Hematopoietic multipotent progenitor cell treated with erythropoietin and hydrocortisone succinate and interleukin-3 and kit ligand, for 8 days (in vitro differentiated cells): ENCODE data around the gene DNAH1.

Experiments
- DNase-seq: peaks from one replicate; pipeline ENCODE4 v3.0.0-alpha.2; 2015

Gene DNAH1

GRCh38 chr3:52361454-52361853 is 45.3 kb downstream of the DNAH1 start:
- no peak for DNase-seq

GRCh38 chr3:52361898-52362297 is 45.8 kb downstream of the DNAH1 start:
- no peak for DNase-seq

GRCh38 chr3:52364322-52365035 is 48.4 kb downstream of the DNAH1 start:
- DNase-seq, result no peak

GRCh38 chr3:52366527-52366926 is 50.4 kb downstream of the DNAH1 start:
- no peak for DNase-seq

GRCh38 chr3:52367891-52368880 is 52.1 kb downstream of the DNAH1 start:
- DNase-seq, result no peak

GRCh38 chr3:52370531-52370930 is 54.4 kb downstream of the DNAH1 start:
- no peak for DNase-seq

GRCh38 chr3:52372822-52373504 is 56.8 kb downstream of the DNAH1 start:
- peak; percentile 31 for DNase-seq

GRCh38 chr3:52373676-52374075 is 57.6 kb downstream of the DNAH1 start:
- no peak for DNase-seq

GRCh38 chr3:52374173-52374572 is 58.1 kb downstream of the DNAH1 start:
- peak; percentile 32 for DNase-seq

- no peak for DNase-seq
Measured at GRCh38 chr3:52379610-52380009, 63.5 kb downstream of the DNAH1 start.

- no peak for DNase-seq
Measured at GRCh38 chr3:52380023-52380422, 63.9 kb downstream of the DNAH1 start.

- no peak for DNase-seq
Measured at GRCh38 chr3:52381623-52382022, 65.5 kb downstream of the DNAH1 start.

GRCh38 chr3:52383446-52383845 is 67.3 kb downstream of the DNAH1 start:
- DNase-seq, result no peak

GRCh38 chr3:52384019-52384761 is 68.1 kb downstream of the DNAH1 start:
- DNase-seq, result no peak

GRCh38 chr3:52385157-52385556 is 69.0 kb downstream of the DNAH1 start:
- peak; percentile 67 for DNase-seq

- no peak for DNase-seq
Measured at GRCh38 chr3:52387481-52387880, 71.4 kb downstream of the DNAH1 start.

GRCh38 chr3:52388348-52388821 is 72.3 kb downstream of the DNAH1 start:
- DNase-seq, result no peak

- peak; percentile 30 for DNase-seq
Measured at GRCh38 chr3:52388933-52389332, 72.8 kb downstream of the DNAH1 start.

- no peak for DNase-seq
Measured at GRCh38 chr3:52391096-52391495, 75.0 kb downstream of the DNAH1 start.

- no peak for DNase-seq
Measured at GRCh38 chr3:52392216-52392930, 76.3 kb downstream of the DNAH1 start.

- DNase-seq, result no peak
Measured at GRCh38 chr3:52393131-52393807, 77.2 kb downstream of the DNAH1 start.
